GM19023 (cell line): ENCODE data around the gene PYGB.
A peak's percentile ranks its signal among the peaks of the same experiment; 100 is the strongest.

Experiments
- ATAC-seq: cut with Tn5 transposase; IDR thresholded peaks from one replicate; pipeline ENCODE4 v1.9.1; 2021; ENCODE audit warnings: mild to moderate bottlenecking, moderate library complexity; ENCODE audit not compliant: unreplicated experiment

The PYGB gene

DNA sequence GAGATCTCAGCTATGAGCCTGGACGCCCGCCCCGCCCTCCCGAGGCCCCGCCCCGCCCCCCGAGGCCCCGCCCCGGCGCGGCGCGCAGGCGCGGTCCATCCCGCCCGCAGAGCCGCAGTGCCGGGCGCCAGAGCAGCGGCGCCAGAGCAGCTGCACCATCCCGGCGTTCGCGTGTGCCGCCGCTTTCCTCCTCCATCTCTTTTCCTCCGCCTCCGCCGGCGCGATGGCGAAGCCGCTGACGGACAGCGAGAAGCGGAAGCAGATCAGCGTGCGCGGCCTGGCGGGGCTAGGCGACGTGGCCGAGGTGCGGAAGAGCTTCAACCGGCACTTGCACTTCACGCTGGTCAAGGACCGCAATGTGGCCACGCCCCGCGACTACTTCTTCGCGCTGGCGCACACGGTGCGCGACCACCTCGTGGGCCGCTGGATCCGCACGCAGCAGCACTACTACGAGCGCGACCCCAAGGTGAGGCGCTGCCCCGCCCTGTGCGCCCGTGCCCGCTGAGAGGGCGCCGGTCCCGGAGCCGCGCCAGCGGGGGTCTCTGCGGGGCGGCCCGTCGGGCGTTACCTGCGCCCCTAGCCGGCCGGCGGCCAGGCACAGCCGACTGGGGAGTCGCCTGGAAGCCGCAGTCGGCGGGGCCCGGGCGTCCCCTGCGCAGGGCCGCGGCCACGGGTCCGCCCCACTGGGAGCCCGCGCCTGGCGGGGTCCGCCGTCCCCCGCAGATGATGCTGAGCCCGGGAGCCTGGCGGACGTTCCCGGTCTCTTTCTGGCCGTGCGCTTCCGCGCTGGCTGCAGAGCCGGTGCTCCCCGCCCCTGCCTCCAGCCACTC is at the start of gene PYGB:
Gene PYGB, plus strand, starts transcription at position 130 of the 830 bp plus-strand sequence. Its CDS starts 94 bp downstream, at position 224.
- ATAC-seq, result peak; percentile 69

DNA sequence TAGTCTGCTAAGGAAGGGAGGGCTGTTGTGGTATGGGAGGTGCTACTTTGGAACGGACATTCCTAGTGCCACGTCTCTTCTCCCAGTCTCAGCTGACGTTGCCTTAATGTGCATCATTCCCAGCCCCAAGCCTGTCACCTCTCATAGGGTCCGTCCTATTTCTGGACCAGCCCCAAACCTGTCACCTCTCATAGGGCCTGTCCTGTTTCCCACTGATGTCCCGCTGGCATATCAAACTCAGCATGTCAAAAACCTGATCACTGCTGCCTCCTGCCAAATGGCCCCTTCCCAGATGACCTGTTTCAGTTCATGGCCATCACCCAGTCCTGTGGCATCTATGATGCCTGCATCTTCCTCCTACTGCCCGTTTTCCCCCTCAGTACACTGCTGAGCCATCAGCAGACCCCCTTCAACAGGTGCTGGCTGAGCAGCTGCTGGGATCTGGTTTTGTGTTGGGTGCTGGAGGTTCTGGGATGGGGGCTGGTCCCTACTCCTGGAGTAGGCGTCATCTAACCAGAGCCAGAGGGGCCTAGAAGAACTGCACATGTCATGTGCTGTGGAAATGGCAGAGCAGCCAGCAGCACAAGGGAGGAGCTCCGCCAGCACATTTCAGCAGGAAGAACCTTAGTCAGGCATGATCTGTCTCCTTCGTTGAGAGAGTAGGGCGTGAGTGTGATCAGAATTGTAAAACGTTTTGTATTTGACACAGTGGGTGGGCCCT is 49.1 kb upstream of the PYGB start:
- no peak for ATAC-seq

DNA sequence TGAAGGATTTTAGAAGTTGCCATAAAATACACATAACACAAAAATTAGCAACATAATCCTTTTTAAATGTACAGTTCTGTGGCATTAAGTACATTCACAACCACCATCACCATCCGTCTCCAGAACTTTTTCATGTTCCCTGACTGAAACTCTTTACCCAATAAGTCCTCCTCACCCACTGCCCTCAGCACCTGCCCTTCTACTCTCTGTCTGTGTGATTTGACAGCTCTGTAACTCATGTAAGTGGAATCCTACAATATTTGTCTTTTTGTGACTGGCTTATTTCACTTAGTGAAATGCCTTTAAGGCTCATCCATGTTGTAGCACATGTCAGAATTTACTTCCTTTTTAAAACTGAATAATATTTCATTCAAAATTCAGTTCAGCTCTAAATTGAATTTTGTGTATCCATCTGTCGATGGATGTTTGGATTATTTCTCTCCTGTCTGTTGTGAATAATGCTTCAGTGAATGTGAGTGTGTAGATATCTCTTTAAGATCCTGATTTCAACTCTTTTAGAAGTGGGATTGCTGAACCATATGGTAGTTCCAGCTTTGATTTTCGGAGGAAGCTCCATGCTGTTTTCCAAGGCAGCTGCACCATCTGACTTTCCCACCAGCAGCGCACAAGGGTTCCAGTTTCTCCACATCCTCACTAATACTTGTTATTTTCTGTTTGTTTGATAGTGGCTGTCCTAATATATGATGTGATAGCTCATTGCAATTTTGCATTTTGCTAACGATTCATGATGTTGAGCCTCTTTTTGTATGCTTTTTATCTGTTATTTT is 48.2 kb upstream of the PYGB start:
- no peak for ATAC-seq

DNA sequence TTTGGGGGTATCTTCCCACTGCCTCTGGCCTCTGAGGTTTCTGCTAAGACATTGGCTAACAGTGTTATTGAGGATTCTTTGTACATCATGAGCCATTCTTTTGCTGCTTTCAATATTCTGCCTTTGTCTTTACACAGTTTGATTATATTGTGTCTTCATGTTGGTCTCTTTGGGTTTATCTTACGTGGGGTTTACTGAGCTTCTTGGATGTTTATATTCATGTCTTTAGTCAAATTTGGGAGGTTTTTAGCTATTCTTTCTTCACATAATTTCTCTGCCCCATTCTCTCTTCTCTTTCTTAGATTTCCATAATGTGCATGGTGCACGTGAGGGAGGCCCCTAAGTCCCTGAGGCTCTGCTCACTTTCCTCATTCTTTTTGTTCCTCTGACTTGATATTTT is 44.8 kb upstream of the PYGB start:
- ATAC-seq, result no peak

DNA sequence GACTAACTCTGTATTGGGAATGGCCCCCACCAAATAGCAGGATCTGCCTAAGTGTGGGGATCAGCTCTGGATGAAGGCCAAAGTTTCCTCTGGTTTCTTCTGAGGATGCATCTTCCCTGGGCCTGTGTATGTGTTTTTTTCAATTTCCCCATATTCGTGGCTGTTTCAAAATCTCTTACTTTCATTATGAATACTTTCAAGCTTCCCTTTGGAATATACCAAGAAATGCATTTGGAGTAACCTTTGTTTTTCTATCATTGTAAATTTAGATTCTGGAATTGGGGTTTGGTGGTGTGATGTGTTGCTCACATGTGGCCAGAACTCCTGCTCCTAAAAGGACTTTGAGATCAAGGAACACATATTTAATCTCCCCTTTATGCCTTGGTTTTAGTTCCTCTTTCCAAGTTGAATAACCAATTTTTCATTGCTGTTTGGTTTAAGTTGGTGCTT is 44.0 kb upstream of the PYGB start:
- ATAC-seq, result no peak

DNA sequence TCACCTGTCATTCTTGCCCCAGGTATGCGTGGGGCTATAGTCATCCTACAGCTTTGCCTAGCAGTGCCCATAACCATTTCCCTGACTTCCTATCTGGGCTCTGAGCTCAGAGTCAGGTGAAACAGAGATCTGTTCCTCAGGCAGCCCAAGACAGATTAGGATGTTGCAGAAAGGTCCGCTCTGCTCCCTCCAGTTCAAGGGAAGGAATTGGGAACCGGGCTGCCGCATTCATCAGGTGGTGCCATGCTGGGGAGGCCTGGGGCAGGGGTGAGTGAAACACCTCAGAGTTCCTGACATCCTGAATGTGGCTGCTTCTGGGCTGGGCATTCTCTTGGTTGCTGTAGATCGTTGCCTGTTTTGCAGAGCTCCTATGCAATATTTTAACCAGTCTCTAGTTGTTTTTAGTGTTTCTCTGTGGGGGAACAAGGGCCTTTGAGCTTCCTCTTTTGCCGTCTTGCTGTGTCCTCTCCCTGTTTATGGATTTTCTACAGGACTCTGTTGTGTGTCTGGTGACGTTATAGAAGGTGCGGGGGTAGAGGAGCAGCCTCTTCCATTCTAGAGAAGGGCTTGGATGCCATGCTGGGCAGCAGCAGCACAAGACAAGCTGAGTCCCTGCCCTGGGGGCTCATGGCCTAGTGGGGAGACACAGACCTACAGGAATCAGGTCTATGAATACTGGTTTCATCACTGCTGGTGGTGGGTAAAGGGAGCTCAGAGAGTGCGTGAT is 43.2 kb upstream of the PYGB start:
- ATAC-seq, result no peak

DNA sequence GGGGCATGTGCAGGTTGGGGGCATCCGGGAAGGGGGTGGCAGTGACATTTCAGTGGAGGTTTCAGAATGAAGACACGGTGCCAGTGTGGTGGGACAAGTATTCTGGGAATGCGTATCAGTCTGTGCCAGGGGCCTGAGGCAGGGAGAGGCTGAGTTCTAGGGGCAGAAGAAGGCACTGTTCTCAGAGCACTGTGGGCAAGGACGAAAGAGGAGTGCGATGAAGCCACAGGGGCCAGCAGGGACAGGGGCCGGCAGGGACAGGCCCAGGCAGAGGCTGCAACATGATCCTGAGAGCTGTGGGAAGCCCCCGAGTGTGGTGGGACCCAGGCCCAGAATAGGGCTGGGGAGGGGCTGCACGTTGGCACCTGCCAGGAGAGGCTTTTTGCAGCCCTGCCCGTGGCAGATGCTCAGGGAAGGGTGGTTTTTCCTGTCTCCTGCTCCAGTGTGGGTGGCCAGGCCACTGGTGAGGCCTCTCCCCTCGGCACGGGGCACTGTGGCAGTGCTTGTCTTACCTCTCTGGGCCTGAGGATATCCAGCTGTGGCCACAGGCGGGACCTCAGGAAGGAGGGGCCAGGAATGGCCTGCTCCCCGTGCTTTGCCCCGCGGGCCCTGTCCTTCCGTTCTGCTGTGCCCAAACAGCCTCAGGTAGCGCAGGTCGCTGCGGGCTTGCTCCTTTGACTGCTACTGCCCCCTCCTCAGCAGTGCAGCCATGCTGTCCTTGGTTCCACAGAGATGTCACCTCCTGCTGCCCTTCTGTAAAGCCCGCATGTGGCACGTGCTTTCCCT is 42.4 kb upstream of the PYGB start:
- ATAC-seq, result no peak

DNA sequence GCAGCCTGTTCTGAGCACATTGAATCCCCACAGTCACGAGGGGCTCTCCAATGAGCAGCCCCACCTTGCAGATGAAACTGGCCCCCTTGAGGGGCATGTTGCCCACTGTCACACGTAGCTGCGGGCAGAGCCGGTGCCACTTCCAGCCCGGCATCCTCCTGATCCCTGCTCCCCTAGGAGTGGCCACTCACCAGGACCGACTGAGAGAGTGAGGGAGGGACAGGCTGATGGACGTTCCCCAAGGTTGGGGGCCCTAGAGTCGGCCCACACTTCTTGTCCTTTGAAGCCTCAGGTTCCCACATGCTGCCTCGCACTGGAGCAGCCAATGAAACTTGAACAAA is 41.9 kb upstream of the PYGB start:
- ATAC-seq, result no peak

DNA sequence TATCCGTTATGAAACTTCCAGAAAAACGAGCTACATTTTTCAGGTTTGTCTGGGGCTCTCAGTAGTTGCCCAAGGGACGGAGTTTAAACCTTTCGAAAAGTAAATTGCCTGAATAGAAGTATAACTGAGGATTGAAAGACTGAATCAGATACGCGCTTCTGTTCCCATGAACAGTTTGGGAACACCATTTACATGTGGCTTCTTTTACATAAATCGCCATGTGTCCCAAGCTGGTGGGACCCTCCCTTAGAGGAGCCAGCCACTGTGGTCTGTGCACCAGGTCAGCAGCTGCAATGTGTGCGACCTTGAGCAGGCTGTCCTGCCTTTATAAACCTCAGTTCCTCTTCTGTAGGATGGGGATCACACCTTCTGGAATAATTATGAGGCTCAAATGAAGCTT is 41.3 kb upstream of the PYGB start:
- ATAC-seq, result no peak

DNA sequence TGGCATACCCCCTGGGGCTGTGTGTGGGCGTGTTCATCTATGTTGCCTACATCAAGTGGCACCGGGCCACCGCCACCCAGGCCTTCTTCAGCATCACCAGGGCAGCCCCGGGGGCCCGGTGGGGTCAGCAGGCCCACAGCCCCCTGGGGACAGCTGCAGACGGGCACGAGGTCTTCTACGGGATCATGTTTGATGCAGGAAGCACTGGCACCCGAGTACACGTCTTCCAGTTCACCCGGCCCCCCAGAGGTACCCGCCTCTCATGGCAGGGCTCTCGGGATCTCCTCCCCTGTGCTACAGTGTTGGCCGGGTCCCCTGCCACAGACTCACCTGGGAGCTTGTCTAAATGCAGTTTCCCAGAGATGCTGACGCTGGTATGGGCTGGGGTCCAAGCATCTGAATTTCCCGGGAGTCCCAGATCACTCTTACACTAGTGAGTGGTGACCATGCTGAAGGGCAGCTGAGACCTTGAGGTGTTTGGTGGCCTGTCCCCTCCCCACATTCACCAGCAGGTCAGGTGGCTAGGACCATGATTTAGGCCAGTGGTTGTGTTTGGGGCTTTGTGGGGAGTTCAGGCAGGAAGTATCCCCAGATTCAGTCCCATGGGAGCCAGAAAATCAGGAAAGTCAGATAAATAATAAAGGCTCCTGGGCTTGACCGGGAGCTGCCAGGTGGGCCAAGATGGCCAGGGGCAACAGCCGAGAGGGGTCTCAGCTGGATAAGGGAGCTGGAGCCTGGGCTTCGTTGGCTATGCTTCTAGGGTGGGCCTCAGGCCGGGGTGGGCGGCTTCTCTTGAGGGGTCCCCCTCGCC is 40.5 kb upstream of the PYGB start:
- no peak for ATAC-seq

DNA sequence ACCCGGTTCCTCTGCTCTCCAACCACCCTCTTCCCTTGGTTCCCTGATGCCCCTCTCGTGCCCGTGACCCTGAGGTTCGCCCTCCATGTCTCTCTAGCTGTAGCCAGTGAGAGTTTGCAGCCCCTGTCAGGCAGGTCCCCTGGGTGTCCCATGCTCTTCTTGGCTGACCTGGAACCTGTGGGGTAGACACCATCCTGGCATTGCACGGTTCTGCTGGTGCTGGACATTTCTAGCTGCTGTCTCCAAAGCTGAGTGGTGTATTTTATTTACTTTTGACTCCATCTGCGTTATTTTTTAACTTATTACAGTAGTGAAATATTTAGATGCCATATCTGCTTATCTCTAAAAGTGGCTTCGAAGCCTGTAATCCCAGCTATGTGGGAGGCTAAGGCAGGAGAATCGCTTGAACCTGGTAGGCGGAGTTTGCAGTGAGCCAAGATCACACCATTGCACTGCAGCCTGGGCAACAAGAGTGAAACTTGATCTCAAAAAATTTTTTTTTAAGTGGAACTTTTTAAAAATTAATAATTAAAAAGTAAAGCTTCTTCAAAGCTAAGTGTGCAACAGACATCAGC is 39.8 kb upstream of the PYGB start:
- ATAC-seq, result no peak

DNA sequence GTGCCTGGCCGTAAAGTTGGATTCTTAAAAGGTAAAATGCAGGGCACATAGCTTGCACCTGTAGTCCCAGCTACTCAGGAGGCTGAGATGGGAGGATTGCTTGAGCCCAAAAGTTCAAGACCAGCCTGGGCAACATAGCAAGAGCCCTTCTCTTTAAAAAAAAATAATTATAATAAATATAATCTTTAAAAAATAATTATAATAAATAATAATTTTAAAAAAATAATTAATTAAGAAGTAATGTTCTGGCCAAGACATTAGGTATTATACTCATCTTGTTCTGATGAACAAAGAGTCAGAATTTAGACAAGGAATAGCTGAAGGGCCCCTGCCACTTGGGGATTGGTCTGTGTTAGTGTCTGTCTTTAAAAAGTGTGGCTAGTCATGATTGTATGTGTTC is 38.5 kb upstream of the PYGB start:
- ATAC-seq, result no peak

DNA sequence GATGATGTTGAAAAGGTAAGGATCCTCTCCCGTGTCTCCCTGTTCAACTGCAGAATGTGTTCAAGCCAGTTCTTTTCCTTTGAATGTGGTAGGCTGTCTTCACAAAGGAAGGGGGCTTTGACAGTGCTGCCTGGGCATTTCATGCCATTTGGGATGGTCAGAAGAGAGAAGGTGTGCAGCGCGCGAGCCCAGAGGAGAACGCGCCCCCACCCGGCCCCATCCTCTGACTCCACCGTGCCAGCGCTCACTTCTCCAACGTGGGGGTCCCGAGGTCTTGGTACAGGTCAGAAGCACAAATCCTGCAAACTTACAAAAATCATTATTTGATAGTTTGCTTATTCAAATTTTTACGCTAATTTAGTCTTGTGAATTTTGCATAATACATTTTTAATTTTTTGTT is 38.0 kb upstream of the PYGB start:
- no peak for ATAC-seq

DNA sequence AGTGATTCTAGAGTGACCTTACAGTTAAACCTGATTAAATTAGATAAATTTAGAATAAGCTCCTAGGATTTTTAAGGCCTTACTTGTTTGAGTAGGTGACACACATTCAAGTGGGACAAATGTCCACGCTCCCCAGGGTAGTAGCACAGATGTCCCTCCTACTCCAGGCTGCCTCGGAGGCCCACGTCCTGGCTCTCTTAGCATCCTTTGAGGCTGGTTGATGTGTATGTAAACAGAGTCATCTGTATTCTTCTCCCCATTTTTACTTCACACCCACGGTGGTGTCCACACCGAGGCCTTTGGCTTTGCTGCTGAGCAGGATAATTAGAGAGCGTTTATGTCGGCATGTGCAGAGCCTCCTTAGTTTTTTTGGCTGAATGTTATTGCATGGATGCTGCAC is 36.6 kb upstream of the PYGB start:
- no peak for ATAC-seq

DNA sequence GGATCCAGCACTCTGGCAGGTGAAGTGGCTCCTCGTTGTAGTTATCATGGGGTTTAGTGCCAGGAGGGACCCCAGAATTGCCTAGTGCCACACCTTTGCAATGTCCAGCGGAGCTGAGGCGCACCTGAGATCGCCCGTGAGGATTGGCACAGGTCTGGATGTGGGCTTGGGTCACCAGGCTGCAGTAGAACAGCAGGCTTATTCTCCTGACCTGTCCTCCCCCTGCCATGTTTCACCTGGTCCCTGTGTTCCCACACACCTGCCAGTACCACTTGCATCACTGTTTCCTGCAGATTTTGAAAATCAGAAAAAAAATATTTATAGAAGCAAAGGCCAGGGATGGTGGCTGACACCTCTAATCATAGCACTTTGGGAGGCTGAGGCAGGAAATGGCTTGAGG is 35.6 kb upstream of the PYGB start:
- no peak for ATAC-seq

DNA sequence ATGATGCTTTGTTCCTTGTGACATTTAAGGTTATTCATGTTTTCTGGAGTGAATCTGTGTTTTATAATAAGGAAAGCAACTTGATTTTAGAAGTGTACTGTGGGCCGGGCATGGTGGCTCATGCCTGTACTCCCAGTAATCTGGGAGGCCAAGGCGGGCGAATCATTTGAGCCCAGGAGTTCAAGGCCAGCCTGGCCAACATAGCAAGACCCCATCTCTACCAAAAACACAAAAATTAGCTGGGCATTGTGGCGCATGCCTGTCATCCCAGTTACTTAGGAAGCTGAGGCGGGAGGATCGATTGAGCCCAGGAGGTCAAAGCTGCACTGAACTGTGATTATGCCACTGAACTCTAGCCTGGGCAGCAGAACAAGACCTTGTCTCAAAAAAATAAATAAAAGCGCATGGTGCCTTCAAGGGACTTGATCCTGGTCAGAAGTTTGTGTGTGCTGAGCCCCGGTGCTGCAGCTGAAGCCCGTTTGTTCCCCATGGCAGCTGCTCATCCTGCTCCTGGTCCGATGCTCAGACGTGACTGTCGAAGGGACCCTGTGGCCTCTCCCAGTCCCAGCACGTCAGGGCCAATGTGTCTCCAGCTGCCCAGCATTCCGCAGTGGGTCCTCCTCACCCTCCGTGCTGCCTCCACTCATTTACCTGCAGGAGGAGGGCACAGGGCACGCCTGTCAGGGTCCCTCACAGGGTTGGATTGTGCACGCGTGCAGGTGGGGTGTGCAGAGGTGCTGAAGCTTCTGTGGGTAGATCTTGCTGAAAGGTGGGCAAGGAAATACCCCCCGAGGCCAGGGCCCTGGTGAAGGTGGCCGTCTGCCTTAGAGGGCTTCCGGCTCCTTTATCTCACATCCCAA is 34.1 kb upstream of the PYGB start:
- no peak for ATAC-seq

DNA sequence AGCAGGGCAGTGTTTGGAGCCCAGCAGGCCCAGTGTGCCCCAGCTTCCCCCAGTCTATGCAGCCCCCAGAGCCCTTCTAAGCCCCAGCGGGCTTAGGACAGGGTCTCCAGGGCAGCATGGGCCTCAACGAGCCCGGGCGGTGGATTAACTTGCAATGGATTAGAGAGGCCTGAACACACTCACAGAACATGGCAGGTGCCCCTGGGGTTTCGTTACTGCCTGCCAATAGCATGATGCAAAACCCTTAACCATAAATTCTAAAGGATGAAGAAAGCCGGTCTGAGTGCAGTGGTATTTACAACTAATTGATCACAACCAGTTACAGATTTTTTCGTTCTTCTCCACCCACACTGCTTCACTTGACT is 33.5 kb upstream of the PYGB start:
- no peak for ATAC-seq

DNA sequence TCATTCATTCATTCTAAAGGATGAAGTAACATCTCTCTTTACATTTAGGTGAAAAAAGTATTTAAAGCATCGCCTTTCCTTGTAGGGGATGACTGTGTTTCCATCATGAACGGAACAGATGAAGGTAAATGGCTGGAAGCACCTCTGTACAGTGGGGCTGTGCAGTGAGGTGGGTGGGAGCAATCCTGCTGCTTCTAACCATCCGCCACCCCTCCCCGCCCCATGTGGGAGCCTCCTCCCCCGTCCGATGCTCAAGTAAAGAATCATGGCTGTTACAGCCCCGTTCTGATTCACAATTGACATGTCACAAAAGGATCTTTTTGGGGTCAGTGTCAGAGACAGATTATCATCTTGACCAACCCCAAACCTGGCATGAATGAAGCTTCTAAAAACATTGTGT is 33.1 kb upstream of the PYGB start:
- ATAC-seq, result no peak
